ENCODE measurements around the gene GCSH.

The GCSH gene

DNA sequence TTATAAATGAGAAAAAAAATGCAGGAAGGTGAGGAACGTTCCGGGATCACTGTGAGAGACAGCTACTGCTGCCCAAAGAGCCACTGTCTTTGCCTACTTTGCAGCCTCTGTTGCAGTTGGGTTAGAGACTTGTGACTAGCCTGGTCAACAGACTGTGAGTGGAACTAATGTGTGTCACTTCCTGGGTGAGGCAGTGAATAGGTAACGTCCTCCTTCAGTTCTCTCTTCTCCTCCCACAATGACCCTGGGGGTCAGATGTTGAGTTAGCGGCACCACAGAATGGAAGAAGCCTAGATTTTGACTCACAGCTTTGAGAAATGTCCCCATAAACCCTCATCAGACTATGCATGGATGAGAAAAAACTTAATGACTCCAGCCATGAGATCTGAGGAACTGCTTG lies 24.4 kb downstream of the GCSH start:
- Histone ChIP-seq H3K9me3 (ENCODE audit: control insufficient read depth, low read length) (no peaks in the 10 kb centered on the region), H3K9ac (no peak overlapping the region), H3K4me3 (ENCODE audit: low read depth, low read length) (no peak overlapping the region), H3K79me2 (no peaks in the 10 kb centered on the region), H3K27ac (no peak overlapping the region), H3K4me2 (ENCODE audit: low read length) (no peak overlapping the region), H3K36me3 (ENCODE audit: control insufficient read depth, insufficient read depth, low read length) (no peaks in the 10 kb centered on the region), H2AFZ (no peak overlapping the region), H3K4me1 (peaks cover 4% of the 10 kb centered on the region), H3K27me3 (ENCODE audit: control insufficient read depth, insufficient read depth, low read length) (no peaks in the 10 kb centered on the region)
- TF ChIP-seq, protein P1, sequence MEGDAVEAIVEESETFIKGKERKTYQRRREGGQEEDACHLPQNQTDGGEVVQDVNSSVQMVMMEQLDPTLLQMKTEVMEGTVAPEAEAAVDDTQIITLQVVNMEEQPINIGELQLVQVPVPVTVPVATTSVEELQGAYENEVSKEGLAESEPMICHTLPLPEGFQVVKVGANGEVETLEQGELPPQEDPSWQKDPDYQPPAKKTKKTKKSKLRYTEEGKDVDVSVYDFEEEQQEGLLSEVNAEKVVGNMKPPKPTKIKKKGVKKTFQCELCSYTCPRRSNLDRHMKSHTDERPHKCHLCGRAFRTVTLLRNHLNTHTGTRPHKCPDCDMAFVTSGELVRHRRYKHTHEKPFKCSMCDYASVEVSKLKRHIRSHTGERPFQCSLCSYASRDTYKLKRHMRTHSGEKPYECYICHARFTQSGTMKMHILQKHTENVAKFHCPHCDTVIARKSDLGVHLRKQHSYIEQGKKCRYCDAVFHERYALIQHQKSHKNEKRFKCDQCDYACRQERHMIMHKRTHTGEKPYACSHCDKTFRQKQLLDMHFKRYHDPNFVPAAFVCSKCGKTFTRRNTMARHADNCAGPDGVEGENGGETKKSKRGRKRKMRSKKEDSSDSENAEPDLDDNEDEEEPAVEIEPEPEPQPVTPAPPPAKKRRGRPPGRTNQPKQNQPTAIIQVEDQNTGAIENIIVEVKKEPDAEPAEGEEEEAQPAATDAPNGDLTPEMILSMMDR (IDR thresholded peaks at IDR 0.05) = no peak

DNA sequence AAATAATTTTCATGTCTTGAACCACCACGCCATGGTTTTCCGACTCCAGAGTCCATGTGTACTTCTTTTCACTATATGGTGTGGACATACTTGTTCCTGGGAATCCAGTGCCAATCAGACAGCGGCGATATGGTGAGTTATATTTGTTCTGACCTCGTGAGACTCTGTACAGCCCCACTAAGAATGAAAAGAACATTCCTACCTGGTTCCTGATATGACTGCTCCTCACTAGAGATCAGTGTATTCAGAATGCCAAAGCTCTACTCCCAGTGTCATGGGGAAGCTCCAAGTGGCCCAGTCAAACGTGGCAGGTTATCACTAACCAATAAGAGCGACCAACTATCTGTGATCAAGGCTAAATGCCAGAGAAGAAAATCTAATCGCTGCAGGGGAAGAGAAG lies 25.2 kb downstream of the GCSH start:
- TF ChIP-seq, protein P1 (IDR thresholded peaks at IDR 0.05) = no peak
- no peaks in the 10 kb centered on the region for H3K9me3 ChIP-seq (ENCODE audit: control insufficient read depth, low read length)
- no peaks in the 10 kb centered on the region for H3K36me3 ChIP-seq (ENCODE audit: control insufficient read depth, insufficient read depth, low read length)
- peaks cover 4% of the 10 kb centered on the region for H3K4me1 ChIP-seq
- H2AFZ ChIP-seq = no peak overlapping the region
- no peaks in the 10 kb centered on the region for H3K27me3 ChIP-seq (ENCODE audit: control insufficient read depth, insufficient read depth, low read length)
- no peak overlapping the region for H3K9ac ChIP-seq
- H3K4me2 ChIP-seq (ENCODE audit: low read length) = no peak overlapping the region
- H3K4me3 ChIP-seq (ENCODE audit: low read depth, low read length) = no peak overlapping the region
- no peaks in the 10 kb centered on the region for H3K79me2 ChIP-seq
- H3K27ac ChIP-seq = no peak overlapping the region

DNA sequence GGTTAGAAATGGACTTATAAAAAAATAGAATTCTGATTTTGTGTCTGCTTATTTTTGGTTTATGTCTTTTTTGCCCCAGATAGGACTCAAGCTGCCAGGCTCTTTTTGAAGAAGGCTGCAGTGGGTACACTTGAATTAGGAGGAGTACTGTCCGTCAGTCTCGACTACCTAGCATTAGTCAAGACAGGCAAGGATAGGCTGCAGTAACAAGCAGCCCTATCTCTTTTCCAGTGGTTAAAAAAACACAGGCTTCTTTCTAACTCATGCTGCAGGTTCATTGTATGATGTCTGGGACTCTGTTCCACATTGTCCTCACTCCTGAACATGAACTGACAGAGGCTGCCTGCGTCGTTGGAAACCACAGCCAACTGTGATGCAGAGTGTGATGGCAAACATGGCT lies 27.1 kb downstream of the GCSH start:
- Histone ChIP-seq H2AFZ (no peak overlapping the region), H3K79me2 (no peaks in the 10 kb centered on the region), H3K27me3 (ENCODE audit: control insufficient read depth, insufficient read depth, low read length) (no peaks in the 10 kb centered on the region), H3K27ac (no peak overlapping the region), H3K9me3 (ENCODE audit: control insufficient read depth, low read length) (no peaks in the 10 kb centered on the region), H3K9ac (no peak overlapping the region), H3K36me3 (ENCODE audit: control insufficient read depth, insufficient read depth, low read length) (no peaks in the 10 kb centered on the region), H3K4me2 (ENCODE audit: low read length) (no peak overlapping the region), H3K4me1 (peaks cover 4% of the 10 kb centered on the region), H3K4me3 (ENCODE audit: low read depth, low read length) (no peak overlapping the region)
- TF ChIP-seq, protein P1 (IDR thresholded peaks at IDR 0.05) = no peak

DNA sequence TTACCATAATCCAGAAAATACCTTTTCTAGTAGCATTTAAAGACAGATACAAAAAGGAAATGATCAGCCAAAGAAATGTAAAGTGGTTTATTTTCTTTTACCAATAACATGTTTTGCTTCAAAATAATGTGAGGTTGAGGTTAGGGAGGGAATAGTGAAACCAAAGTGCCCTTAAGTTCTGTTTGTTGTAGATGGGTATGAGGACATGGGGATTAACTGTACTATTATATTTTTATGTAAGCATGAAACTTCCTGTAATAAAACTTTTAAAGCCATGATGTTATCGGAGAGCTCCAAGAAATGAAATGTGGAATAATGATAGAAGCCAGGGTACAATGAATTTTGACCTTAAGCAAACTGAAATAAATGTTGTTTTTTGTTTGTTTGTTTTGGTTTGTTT lies 29.0 kb downstream of the GCSH start:
- Histone ChIP-seq H3K4me1 (no peaks in the 10 kb centered on the region), H3K4me3 (ENCODE audit: low read depth, low read length) (no peak overlapping the region), H3K27me3 (ENCODE audit: control insufficient read depth, insufficient read depth, low read length) (no peaks in the 10 kb centered on the region), H3K27ac (no peak overlapping the region), H3K4me2 (ENCODE audit: low read length) (no peak overlapping the region), H3K9me3 (ENCODE audit: control insufficient read depth, low read length) (no peaks in the 10 kb centered on the region), H3K9ac (no peak overlapping the region), H3K36me3 (ENCODE audit: control insufficient read depth, insufficient read depth, low read length) (no peaks in the 10 kb centered on the region), H3K79me2 (no peaks in the 10 kb centered on the region), H2AFZ (no peak overlapping the region)
- TF ChIP-seq, protein P1 (IDR thresholded peaks at IDR 0.05) = no peak

DNA sequence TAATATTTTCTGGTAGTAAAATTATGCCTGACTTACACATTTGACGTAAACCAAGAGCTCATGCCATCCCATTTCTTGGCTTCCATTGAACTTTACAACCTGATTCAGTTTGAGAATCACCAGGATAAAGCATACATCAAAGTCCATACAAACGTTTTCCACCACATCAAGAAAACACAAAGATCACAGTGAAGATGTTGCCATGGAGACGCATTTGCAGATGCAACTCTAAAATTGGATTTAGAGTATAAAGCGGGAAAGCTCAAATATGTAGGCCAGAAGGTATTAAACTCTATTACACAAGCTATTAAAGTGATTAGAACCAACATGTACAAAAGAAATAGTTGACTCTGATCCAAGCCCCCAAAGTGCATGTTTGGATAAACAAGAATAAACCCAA lies 29.5 kb downstream of the GCSH start:
- Histone ChIP-seq H3K9ac (no peak overlapping the region), H3K79me2 (no peaks in the 10 kb centered on the region), H3K36me3 (ENCODE audit: control insufficient read depth, insufficient read depth, low read length) (no peaks in the 10 kb centered on the region), H3K4me2 (ENCODE audit: low read length) (no peak overlapping the region), H3K9me3 (ENCODE audit: control insufficient read depth, low read length) (no peaks in the 10 kb centered on the region), H3K27ac (no peak overlapping the region), H2AFZ (no peak overlapping the region), H3K4me3 (ENCODE audit: low read depth, low read length) (no peak overlapping the region), H3K4me1 (no peaks in the 10 kb centered on the region), H3K27me3 (ENCODE audit: control insufficient read depth, insufficient read depth, low read length) (no peaks in the 10 kb centered on the region)
- TF ChIP-seq, protein P1 (IDR thresholded peaks at IDR 0.05) = no peak
